ENCODE results near the gene ORM2.
"Not testable (repeated sequence)": the region's sequence is repeated elsewhere in the genome, so short reads cannot be mapped to it uniquely, and the experiment has no call there.

Gene ORM2

DNA sequence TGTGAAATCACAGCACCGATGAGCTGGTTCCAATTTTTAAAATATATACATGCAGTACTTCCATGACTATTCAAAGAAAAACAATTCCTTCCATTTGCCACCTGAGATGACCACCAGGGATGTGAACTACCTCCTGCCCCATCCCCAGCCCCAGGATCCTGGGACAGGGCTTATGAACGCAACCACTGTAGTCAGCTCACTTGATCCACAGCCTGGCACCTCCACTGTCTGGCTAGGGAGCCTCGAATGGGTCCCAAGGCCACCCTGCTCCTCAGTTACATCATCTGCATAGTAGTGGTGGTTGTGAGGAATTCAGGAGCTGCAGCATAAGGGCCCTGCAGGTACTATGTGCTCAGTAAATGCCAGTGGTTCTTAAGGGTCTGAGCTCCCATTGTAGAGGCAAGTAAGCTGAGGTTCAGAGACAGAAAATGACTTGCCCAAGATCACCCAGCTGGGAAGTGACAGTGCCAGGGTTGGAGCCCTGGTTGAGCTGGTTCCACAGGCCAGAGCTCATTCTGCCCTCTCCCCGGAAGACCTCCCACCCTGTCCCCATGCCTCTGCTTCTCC, 2.9 kb downstream of the ORM2 start:
- DNase-seq (ENCODE audit: low read depth), result not testable (repeated sequence)

DNA sequence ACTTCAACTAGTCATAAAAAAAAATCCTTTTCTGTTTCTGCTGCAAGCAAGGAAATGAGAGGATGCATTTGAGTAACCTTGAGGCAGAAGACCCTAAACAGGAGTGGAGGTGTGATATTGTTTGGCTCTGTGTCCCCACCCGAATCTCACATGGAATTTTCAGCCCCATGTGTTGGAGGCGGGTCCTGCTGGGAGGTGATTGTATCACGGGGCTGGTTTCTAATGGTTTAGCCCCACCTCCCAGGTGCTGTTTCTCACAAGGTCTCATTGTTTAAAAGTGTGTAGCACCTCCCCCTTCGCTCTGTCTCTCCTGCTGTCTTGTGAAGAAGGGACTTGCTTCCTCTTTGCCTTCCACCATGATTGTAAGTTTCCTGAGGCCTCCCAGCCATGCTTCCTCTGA, 4.0 kb downstream of the ORM2 start:
- DNase-seq (ENCODE audit: low read depth), result not testable (repeated sequence)

- DNase-seq (ENCODE audit: low read depth), result no peak
Measured at GRCh38 chr9:114334490-114334889, 4.8 kb downstream of the ORM2 start.

- no peak for DNase-seq (ENCODE audit: low read depth)
Measured at GRCh38 chr9:114335745-114336144, 6.1 kb downstream of the ORM2 start.

GRCh38 chr9:114336157-114336556, 6.5 kb downstream of the ORM2 start:
- DNase-seq (ENCODE audit: low read depth), result no peak

- DNase-seq (ENCODE audit: low read depth), result no peak
Measured at GRCh38 chr9:114336699-114337395, 7.2 kb downstream of the ORM2 start.

GRCh38 chr9:114338187-114338586, 8.5 kb downstream of the ORM2 start:
- DNase-seq (ENCODE audit: low read depth), result no peak

DNA sequence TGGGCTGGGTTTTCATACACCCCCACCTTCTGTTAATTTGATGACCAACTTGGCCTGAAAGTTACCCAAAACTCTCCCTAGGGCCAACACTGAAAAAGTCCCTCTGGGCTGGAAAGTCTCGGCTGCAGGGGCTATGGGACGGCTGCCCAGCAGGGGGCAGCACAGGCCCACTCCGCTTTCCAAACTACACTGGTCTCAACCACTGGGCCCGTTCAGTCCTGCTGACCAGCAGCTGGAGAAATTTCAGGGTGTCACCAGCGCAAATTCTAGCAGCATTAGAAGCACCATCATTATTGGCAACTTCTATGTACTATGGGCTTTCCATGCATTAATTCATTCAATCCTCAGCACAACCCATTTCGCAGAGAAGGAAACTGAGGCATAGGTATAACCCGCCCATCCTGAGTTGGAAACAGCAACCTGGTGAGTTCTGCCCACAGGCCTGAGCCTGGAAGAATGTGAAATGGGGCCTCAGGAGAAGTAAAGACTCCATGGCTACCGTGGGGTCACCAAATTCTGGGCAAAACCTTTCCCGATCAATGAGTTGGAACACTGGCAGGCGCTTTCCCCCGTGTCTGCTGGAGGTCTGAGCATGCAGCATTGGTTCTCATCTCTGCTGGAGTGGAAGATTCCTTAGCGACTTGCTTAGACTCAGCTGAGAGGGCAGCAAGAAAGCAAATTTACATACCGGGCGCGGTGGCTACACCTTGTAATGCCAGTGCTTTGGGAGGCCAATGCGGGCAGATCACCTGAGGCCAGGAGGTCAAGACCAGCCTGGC, 9.7 kb downstream of the ORM2 start:
- peak; percentile 48 for DNase-seq (ENCODE audit: low read depth)

GRCh38 chr9:114341152-114341830, 11.6 kb downstream of the ORM2 start:
- DNase-seq (ENCODE audit: low read depth), result no peak

DNA sequence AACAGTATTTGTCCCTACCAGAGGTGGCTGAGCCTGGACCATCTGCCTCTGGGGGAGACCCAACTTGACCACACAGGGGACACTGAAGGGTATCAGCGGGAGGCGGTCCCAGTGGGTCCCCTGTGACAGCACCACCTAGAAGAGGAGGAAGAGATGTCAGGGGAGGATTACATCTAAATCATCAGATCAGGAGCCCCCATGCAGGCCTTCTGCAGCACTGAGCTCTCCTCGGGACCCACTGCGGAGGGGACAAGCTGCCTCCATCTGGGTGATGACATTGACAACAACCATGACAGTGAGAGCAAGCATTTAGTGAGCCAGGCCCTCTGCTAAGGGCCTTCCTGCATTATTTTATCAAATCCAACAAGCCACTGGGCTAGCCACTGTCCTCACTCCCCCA, 12.3 kb downstream of the ORM2 start:
- no peak for DNase-seq (ENCODE audit: low read depth)

- DNase-seq (ENCODE audit: low read depth), result no peak
Measured at GRCh38 chr9:114342755-114343440, 13.2 kb downstream of the ORM2 start.

DNA sequence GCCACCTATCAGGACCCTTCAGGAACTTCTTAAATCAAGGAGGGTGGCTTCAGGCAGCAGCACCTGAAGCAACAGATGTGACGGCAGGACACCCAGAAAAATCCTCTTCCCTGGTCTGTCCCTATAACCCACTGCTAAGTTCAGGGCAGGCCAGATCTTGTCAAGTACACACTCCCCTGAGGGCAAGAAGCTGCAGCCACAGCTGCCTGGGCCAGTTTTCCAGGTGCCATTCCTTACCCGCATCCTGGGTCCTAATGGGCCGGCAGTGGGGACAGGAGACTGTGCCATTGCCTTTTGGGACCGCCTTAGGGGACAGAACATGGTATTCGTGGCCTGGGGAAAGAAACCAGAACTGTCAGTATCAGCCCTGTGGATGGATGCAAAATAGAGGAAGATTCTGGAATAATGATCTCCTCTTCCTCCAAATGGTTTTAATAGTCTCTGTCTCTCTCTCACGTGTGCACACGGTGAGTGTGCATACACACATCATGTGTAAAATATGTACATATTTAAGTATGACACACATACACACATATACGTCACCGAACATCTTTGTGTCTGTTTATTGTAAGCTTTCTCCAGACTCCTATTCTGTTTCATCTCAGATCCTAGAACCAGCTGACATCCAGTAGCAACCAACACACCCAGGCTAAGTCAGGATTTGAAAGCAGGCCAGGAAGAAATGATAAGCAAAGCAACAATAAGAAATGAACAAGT, 14.0 kb downstream of the ORM2 start:
- no peak for DNase-seq (ENCODE audit: low read depth)

DNA sequence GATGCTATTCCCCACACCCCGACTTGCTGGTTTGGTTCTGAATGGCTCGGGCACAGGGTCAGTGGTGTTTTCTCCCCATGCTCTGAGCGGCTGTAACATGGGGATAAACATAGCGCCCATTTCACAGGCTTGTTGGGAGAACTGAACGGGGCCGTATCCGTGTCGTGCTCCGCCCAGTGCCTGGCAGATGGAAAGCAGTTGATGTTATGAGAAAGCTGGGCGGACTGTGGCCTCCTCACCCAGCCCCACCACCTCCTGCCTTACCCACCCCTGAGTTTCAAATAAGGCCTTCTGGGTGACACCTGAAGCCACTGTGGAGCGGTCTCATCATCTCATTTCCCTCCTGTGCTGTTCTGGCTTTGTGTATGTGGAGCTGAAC, 14.5 kb downstream of the ORM2 start:
- no peak for DNase-seq (ENCODE audit: low read depth)

DNA sequence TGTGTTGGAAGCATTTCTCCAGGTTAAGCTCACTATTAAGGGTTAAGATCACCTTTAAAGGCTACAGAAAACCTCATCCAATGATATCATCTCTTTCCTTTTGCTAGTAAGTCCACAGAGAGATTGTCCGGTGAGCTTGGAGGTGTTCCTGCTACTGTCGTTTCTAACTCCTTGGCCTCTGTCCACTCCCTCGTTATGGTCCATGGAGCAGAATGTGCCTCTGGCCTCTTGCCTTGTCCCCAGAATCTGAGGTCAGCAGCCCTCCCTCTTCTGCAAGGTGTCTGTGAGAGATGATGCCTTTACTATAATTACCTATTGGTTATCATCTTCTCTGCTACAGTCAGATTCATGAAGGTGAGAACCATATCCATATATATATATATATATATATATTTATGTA, 15.0 kb downstream of the ORM2 start:
- DNase-seq (ENCODE audit: low read depth), result no peak

DNA sequence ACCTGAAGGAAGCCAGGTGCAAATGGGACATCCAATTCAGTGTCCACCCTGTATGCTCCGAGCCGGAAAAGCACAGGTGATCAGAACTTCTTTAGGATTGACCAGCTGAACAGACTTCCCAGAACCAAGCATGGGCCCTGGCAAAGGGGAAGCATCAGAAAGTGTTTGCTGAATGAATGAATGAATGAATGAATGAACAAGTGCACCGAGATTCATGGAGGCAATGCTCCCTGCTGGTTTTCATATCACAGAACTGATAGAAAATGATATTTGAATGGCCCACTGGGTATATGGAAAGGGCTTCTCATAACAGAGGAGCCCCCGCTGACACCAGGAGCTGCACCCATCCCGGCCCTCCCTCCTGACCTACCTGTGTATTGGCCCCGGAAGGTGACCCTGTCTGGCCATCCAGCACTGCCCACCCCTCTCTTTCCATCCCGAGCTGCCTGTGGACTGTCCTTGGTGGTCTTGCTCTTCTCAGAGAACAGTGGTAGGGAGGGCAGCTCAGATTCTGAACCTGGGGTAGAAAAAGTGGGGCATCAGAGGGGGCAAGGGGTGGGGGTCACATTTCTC, 15.9 kb downstream of the ORM2 start:
- DNase-seq (ENCODE audit: low read depth), result no peak

DNA sequence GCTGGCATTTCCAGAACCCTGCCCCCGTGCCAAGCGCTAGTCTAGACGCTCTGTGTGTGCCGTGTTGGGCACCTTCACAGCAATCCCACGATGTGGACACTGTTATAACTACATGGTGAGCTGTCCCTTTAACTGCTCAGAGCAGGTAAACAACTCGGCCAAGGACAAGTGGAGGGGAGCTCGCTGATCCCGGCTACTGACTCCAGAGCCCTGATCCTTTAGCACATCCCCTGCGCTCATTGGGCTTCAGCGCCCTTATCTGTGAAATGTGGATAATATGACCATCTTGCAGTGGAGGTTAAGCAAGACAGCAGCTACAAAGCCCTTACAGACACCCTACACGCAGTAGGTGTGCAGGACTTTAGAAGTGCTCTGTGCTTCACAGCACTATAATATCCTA, 16.5 kb downstream of the ORM2 start:
- no peak for DNase-seq (ENCODE audit: low read depth)

DNA sequence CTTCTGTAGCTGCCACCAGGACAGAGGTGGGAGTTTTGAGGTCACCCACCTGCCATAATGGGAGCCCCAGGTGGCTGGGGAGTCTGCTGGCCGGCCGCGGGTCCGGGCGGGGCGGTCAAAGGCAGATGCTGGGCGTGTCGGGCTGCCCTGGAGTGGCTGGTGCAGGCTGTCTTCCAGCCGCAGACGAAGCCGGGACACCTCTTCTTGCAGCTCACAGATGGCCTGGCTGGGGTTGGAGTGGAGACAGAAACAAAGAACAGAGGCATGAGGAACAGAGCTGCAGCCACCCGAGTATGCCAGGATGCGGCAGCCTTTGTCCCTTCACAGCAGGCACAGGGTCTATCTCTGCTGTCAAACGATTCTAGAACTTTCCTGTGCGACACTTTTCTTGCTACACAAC, 18.0 kb downstream of the ORM2 start:
- DNase-seq (ENCODE audit: low read depth), result no peak

GRCh38 chr9:114348261-114348905, 18.7 kb downstream of the ORM2 start:
- DNase-seq (ENCODE audit: low read depth), result no peak

GRCh38 chr9:114348906-114349482, 19.3 kb downstream of the ORM2 start:
- peak; percentile 33 for DNase-seq (ENCODE audit: low read depth)

Data from activated T-cell treated with anti-CD3 and anti-CD28 coated beads for 1 hour (primary cell).